Muscle of leg (tissue), 11 donors: ENCODE measurements around the gene NUDT3. TPM values are rescaled to one million over a fixed set of nuclear protein-coding genes. Genes with fewer than 3 reads are reported as not detected.
"Not testable (repeated sequence)": the region's sequence is repeated elsewhere in the genome, so short reads cannot be mapped to it uniquely, and the experiment has no call there.

ENCODE experiments used
- DNase-seq: peaks from one replicate; pipeline ENCODE4 v3.0.0; 2013
- H3K27ac ChIP-seq: one replicate; pipeline ENCODE4 v1.5.1; 2013; ENCODE audit warnings: mild to moderate bottlenecking, low read length, control low read depth
- H3K27me3 ChIP-seq: one replicate; pipeline ENCODE4 v1.6.1; 2013; ENCODE audit warnings: low read length; ENCODE audit not compliant: control insufficient read depth, insufficient read depth
- H3K36me3 ChIP-seq: one replicate; pipeline ENCODE4 v1.6.1; 2013; ENCODE audit warnings: low read length; ENCODE audit not compliant: control insufficient read depth, insufficient read depth
- H3K4me1 ChIP-seq: one replicate; pipeline ENCODE4 v1.6.1; 2013; ENCODE audit warnings: low read length; ENCODE audit not compliant: control insufficient read depth, insufficient read depth
- H3K4me3 ChIP-seq: one replicate; pipeline ENCODE4 v1.5.1; 2013; ENCODE audit warnings: low read length, control low read depth
- H3K9me3 ChIP-seq: replicated peaks from 2 replicates; pipeline ENCODE4 v1.6.1; 2013; ENCODE audit warnings: low read depth, low read length; ENCODE audit not compliant: control insufficient read depth
- WGBS: methylation state at CpG from one replicate; pipeline ENCODE4 v1.1.5; 2013; ENCODE audit warnings: missing lambda C conversion rate; ENCODE audit not compliant: insufficient coverage; 5-methylcytosine and 5-hydroxymethylcytosine counted together
- polyA plus RNA-seq, 8 donors: library from polyadenylated mRNA; unstranded; fragments of 120-200 nt; gene quantifications; one replicate each; pipeline versions ENCODE4 v1.2.1 to v1.2.3, GENCODE V29; 2013; ENCODE audit warnings: inconsistent platforms in 1 of 8, low replicate concordance in 1 of 8; ENCODE audit not compliant: insufficient read length in 8 of 8, insufficient read depth in 1 of 8
- total RNA-seq: library from RNA; stranded (reverse); fragments of 120-200 nt; gene quantifications from one replicate; pipeline ENCODE4 v1.2.4, GENCODE V29; 2013

NUDT3 gene
- total and polyA plus RNA-seq, 9 donors, result 18.9 to 56.7 (median 28.8) TPM

DNA sequence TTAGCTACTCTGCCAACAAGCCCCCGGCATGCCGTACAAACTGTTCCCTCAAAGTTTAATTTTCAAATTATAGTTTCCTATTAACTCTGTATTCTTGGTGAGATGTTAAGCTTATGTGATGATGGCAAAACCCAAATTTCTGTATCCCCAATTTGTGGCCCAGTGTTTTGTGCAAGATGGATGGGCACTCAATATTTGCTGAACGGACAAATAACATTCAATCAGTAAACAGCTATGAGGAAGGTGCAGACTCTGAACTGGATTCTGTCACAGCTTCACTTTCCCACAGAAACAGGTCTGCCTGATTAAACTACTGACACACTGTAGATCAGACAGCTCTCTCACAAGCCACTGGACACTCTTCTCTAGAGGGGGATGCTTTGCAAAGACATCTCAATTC, 54.1 kb downstream of the NUDT3 start:
- no peak overlapping the region for H3K27ac ChIP-seq
- no peaks in the 10 kb centered on the region for H3K27me3 ChIP-seq
- H3K4me3 ChIP-seq, result no peak overlapping the region
- no CpG with 5 or more reads among the region's 3 CpGs for WGBS
- H3K36me3 ChIP-seq, result peaks cover 14% of the 10 kb centered on the region
- no peaks in the 10 kb centered on the region for H3K9me3 ChIP-seq
- DNase-seq, result no peak
- peaks cover 16% of the 10 kb centered on the region for H3K4me1 ChIP-seq

DNA sequence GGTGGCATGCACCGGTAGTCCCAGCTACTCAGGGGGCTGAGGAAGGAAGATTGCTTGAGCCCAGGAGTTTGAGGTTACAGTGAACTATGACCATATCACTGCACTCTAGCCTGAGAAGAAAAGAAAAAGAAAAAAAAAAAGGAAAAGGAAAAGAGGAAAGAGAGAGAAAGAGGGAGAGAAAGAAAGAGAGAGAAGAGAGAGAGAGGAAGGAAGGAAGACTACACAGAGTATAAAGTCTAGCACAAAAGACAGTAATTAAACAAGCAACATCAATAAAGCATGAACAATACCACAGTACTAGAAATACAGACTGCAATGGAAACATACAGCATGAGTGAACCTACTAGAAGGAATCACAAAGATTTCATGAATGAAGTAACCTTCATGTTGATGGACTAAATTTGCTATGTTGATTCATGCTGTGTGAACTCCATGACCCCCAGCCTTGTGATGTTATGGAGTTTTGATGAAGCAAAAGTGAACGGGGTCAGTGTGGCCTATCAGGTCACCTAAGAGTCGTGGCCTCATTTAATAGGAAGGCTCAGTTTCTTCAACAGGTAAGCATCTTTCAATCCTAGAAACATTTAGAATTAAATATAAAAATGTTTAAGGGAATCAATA, 57.6 kb downstream of the NUDT3 start:
- Histone ChIP-seq H3K9me3 (no peaks in the 10 kb centered on the region), H3K36me3 (peaks cover 10% of the 10 kb centered on the region), H3K4me1 (peaks cover 10% of the 10 kb centered on the region), H3K27ac (no peak overlapping the region), H3K4me3 (no peak overlapping the region), H3K27me3 (no peaks in the 10 kb centered on the region)
- no CpG with 5 or more reads among the region's 3 CpGs for WGBS
- no peak for DNase-seq

GRCh38 chr6:34333858-34334257, 58.6 kb downstream of the NUDT3 start:
- no peak overlapping the region for H3K27ac ChIP-seq
- no peak overlapping the region for H3K4me3 ChIP-seq
- peaks cover 6% of the 10 kb centered on the region for H3K4me1 ChIP-seq
- H3K27me3 ChIP-seq, result no peaks in the 10 kb centered on the region
- DNase-seq, result no peak
- H3K9me3 ChIP-seq, result no peaks in the 10 kb centered on the region
- H3K36me3 ChIP-seq, result peaks cover 10% of the 10 kb centered on the region
- WGBS, result 100% methylated on average over 3 of the region's 6 CpGs

DNA sequence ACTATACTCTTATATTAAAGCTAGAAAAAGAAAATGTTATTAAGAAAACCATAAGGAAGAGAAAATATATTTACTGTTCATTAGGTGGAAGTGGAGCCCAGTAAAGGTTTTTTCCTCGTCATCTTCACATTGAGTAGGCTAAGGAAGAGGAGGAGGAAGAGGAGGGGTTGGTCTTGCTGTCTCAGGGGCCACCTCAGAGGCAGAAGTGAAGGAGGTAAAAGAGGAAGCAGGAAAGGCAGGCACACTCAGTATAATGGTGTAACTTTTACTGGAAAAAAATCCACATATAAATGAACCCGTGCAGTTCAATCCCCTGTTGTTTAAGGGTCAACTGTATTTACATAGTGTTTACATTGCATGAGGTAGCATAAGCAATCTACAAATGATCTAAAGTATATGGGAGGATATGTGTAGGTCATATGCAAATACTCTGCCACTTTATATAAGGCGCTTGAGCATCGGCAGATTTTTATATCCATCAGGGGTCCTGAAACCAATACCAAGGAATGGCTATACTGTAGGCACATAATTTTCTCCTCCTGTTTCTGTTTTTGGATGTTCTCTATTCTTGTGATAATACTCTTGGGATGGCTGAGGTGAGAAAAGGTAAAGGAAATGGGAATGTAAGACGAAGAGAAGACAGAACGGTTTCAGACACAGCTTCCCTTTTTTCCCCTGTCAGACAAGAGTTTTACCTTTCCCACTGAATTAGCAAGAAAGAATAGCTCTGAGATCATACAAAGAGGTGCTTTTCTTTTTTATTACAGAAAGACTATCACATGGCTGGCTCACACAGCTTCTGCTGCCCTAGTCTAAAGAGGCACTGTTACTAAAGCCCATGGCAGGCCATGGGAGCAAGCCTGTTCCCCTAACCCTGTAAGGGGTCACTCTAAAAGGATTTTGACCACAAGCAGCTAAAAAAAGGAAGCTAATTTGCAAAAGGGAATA, 59.9 kb downstream of the NUDT3 start:
- no peaks in the 10 kb centered on the region for H3K9me3 ChIP-seq
- no peak overlapping the region for H3K27ac ChIP-seq
- no peak for DNase-seq
- no peaks in the 10 kb centered on the region for H3K4me1 ChIP-seq
- no peak overlapping the region for H3K4me3 ChIP-seq
- H3K27me3 ChIP-seq, result no peaks in the 10 kb centered on the region
- no CpG with 5 or more reads among the region's 6 CpGs for WGBS
- peaks cover 10% of the 10 kb centered on the region for H3K36me3 ChIP-seq

- H3K4me1 ChIP-seq, result no peaks in the 10 kb centered on the region
- peak; percentile 35 for DNase-seq
- peaks cover 10% of the 10 kb centered on the region for H3K36me3 ChIP-seq
- H3K9me3 ChIP-seq, result no peaks in the 10 kb centered on the region
- no CpG with 5 or more reads among the region's 7 CpGs for WGBS
- H3K4me3 ChIP-seq, result no peak overlapping the region
- H3K27ac ChIP-seq, result no peak overlapping the region
- H3K27me3 ChIP-seq, result no peaks in the 10 kb centered on the region
Measured at GRCh38 chr6:34331371-34332050, 61.0 kb downstream of the NUDT3 start.

DNA sequence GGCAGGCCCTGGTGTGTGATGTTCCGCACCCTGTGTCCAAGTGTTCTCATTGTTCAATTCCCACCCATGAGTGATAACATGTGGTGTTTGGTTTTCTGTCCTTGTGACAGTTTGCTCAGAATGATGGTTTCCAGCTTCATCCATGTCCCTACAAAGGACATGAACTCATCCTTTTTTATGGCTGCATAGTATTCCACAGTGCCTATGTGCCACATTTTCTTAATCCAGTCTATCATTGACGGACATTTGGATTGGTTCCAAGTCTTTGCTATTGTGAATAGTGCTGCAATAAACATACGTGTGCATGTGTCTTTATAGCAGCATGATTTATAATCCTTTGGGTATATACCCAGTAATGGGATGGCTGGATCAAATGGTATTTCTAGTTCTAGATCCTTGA, 62.7 kb downstream of the NUDT3 start:
- peaks cover 10% of the 10 kb centered on the region for H3K36me3 ChIP-seq
- H3K4me1 ChIP-seq, H3K4me3 ChIP-seq, H3K27me3 ChIP-seq, DNase-seq, H3K27ac ChIP-seq, H3K9me3 ChIP-seq: not testable (repeated sequence)
- WGBS, result no CpG with 5 or more reads among the region's 3 CpGs

DNA sequence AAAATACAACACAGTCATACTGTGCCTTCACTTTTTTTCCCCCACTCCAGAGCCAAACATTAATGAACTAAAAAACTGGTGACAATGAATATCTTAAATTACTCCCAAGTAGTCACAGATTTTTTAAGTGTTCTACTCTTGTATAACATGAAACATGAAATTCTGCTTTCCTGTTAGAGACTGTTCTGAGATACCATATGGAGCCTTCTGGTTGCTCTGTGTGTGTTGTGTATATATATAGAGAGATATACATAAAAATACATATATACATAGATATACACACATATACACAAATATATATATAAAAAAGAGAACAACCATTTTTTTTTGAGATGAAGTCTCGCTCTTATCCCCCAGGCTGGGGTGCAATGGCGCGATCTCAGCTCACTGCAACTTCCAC, 63.5 kb downstream of the NUDT3 start:
- Histone ChIP-seq H3K27ac (no peak overlapping the region), H3K4me3 (no peak overlapping the region), H3K36me3 (peaks cover 10% of the 10 kb centered on the region), H3K4me1 (peaks cover 12% of the 10 kb centered on the region), H3K9me3 (no peaks in the 10 kb centered on the region), H3K27me3 (no peaks in the 10 kb centered on the region)
- 100% methylated on average over 2 of the region's 3 CpGs for WGBS
- DNase-seq, result no peak

DNA sequence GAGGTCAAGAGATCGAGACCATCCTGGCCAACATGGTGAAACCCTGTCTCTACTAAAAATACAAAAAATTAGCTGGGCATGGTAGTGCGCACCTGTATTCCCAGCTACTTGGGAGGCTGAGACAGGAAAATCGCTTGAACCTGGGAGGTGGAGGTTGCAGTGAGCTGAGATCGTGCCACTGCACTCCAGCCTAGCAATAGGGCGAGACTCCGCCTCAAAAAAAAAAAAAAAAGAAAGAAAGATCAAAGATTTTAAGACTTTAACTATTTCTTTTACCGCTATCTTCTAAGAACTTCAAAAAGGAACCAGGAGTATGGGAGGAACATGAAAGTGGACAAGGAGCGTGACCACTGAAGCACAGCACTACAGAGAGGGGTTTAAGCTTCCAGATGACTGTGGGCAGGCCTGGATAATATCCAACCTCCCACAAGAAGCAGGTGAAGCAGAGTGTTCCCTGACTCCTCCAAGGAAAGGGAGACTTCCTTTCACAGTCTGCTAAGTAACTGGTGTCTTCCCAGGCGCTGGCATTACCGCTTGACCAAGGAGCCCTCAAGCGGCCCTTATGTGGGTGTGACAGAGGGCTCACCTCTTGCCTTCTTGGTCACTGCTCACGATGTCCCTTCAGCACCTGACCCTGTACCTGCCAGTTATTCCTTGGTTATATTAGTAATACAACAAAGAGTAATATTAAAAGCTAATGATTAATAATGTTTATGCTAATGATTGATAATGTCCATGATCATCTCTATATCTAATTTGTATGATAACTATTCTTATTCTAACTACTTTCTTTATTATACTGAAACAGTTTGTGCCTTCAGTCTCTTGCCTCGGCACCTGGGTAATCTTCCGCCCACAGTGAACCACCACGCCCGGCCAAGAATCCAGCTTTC, 64.9 kb downstream of the NUDT3 start:
- H3K27ac ChIP-seq, result not testable (repeated sequence)
- 91% methylated on average over 4 of the region's 16 CpGs for WGBS

GRCh38 chr6:34325633-34326032, 66.8 kb downstream of the NUDT3 start:
- H3K36me3 ChIP-seq, result peaks cover 7% of the 10 kb centered on the region
- H3K9me3 ChIP-seq, result no peaks in the 10 kb centered on the region
- H3K27me3 ChIP-seq, result no peaks in the 10 kb centered on the region
- H3K4me3 ChIP-seq, result no peak overlapping the region
- peaks cover 12% of the 10 kb centered on the region for H3K4me1 ChIP-seq
- H3K27ac ChIP-seq, result no peak overlapping the region
- no peak for DNase-seq
- no CpG with 5 or more reads among the region's 4 CpGs for WGBS

More for the DNA sequence above, 64.9 kb downstream of the NUDT3 start:
- peaks cover 12% of the 10 kb centered on the region for H3K4me1 ChIP-seq
- H3K27me3 ChIP-seq, H3K4me3 ChIP-seq, DNase-seq, H3K36me3 ChIP-seq, H3K9me3 ChIP-seq: not testable (repeated sequence)
